Heart left ventricle (tissue), 13 donors: ENCODE measurements around the gene TSACC.

Experiments used
- CTCF ChIP-seq, 12 donors: fragments of 200-600 bp; sonication (generic) in 4 of 12; IDR thresholded peaks; one replicate each; pipeline versions ENCODE4 v1.5.0 to v1.8.0; 2018 to 2022; ENCODE audit warnings: antibody characterized with exemption in 12 of 12, mild to moderate bottlenecking in 5 of 12
- POLR2A ChIP-seq, 2 donors: fragments of 450-650 bp; IDR thresholded peaks; one replicate each; pipeline ENCODE4 v1.6.1; 2017; ENCODE audit warnings: antibody characterized with exemption in 2 of 2, mild to moderate bottlenecking in 2 of 2, moderate library complexity in 2 of 2
- donor health status: ischemic (EF 13 %, LVEDD 7.1; RV severe dilation, severe dysfunction).
- donor health status: DM: no; HTN: yes; CAD: no.
- donor health status: DM: no; HTN: no; CAD: no.
- donor health status: ischemic (EF 25% LVEDD 6.9; RV normal size, moderate dysfunction).
- donor health status: ischemic (EF 25% LVEDD 5.7; RV mildly dilated, moderate dysfunction).
- donor health status: ischemic (EF 35%, LVEDD 5.7; RV mildly dilated, moderate dysfunction).
- donor health status: nonischemic (EF 11% LVEDD 7.7; RV severe dilation, severe dysfunction).
- donor health status: DM: yes; HTN: yes; CAD: no.
- donor health status: PGD.
- donor health status: ischemic (EF 29% LVEDD 5.4; RV normal size, mild dysfunction).
- donor health status: nonischemic (EF 23%, LVEDD 6.1; RV moderate dilation, normal function).

- no peak for TF ChIP-seq CTCF (IDR thresholded peaks at IDR 0.05)
- no peak for TF ChIP-seq POLR2A (IDR thresholded peaks at IDR 0.05)
These were observed 52.4 kb downstream of the TSACC start for GRCh38 chr1:156390469-156391365.
